ENCODE results near the gene COL20A1. TPM values are rescaled to one million over a fixed set of nuclear protein-coding genes. Genes with fewer than 3 reads are reported as not detected.

The COL20A1 gene
- total RNA-seq, 1 donor from 2014 or later = 4.1 TPM

DNA sequence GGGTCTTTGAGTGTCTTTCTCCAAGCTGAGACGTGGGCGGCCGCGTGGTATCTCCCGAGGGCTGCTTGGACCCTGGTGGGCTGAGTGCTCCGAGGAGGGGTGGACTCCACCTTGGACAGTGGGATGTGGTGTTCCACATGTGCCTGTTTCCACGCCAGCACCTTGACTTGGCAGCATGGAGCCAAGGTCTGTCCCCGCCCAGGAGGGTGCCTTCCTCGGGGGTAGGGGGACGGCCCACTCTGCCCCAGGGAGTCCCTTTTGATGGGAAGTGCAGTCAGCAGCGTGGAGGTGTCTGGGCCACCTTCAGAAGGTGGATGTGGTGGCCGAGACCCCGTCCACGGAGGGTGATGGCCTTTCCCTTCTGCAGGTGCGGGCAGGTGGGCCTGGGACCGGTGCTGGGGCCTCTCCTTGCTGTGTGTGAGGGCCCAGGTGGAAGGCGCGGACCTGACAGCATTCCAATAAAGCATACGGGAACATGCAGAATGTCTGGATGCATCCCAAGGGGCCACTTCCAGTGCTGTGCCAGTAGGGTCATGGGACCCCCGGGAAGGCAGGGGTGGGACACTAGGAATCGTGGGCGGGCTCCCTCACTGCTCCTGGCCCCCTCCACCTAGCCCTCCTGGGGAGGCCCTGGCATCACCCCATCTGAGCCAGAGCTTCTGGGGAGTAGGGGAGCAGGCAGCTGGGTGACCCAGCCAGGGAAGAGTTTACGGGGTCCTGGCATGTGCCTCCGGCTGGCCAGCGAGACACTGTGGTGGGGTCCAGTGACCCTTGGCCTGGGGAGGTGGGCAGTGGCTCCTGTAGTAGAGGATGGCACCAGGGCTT, 3.5 kb upstream of the COL20A1 start:
- no peak for DNase-seq (ENCODE audit: low spot score in 2 of 2)
- no peak for FAIRE-seq

DNA sequence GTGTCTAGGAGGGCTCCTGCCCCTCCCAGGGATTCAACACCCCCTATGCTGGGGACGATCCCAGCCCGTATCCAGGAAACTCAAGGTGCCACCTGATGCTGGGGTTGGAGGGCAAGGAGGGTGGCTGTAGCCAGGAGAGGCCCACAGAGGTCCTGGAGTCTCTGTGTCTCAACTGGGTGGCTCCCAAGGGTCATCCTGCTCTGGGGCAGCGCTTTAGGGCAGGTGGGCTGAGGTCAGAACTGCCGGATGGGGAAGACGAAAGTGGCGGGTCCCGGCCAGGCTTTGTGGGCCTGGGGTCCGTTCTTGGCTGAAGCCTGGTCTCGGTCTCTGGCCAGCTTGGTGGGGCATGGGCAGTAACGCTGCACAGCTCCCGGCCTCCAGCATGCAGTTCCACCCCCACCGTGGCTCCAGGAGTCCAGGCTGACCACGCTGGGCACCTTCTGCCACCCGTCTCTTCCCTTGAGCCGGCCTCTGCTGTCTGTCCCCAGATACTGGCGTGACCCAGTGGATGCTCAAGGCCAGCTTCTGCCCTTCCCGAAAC, 2.8 kb upstream of the COL20A1 start:
- DNase-seq (ENCODE audit: low spot score in 2 of 2) (no peak), FAIRE-seq (no peak)

DNA sequence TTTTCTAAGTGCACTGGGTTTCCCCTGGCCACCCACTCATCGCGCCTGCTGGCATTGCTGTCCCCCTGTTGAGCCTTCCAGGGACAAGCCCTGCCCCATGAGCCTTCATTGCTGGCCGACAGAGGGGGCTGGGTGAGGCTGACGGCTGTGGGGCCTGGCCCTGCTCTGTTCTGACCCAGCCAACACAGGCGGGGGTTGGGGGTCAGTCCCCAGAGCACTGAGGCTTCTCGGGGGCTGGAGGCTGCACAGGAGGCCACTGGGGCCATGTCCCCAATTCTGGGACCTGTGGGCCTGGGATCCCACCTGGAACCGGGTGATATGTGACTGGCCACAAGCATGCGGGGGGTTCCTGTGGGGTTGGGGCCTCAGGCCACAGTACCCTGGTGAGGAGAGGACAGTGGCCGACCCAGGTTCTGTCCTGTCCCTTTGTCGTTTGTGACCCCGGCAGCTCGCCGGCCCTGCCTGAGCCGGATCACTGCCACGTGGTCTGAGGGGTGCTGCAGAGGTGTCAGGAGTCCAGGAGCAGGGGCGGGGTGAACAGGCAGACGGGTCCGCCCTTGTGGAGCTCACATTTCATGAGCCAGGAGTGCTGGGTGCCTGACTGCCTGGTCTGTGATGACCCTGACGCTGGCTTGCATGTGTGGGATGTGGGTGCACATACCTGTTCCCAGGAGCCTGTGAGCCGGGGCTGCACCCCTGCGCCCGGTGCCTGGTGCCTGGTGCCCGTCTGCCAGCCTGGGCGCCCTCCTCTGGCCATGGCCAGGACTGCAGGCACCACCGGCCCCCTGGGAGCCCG, 2.1 kb upstream of the COL20A1 start:
- no peak for FAIRE-seq
- peak in 1 of 2 donors; percentile 76 for DNase-seq (ENCODE audit: low spot score in 2 of 2)

GRCh38 chr20:63291811-63292210, 1.2 kb upstream of the COL20A1 start:
- DNase-seq (ENCODE audit: low spot score in 2 of 2) (no peak), FAIRE-seq (no peak)

DNA sequence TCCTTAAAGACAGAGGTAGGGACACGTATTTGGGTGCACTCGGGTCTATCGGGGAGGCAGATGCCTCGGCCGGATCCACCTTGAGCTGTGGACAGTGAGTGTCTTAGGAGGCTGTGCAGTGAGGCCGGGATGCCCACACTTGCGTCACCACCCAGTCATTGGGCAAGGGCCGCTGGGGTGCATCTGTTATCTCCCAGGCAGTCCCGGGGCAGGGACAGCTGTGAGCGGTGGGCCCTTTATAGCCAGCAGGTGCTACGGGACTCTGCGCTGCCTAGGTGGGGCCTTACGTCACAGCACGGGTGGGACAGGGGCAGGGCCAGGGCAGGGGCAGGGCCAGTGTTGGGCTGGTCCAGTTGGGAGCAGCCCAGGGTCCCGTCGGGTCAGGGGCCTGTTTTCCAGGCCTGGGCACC, 689 bp upstream of the COL20A1 start:
- DNase-seq (ENCODE audit: low spot score in 2 of 2) (no peak), FAIRE-seq (no peak)

DNA sequence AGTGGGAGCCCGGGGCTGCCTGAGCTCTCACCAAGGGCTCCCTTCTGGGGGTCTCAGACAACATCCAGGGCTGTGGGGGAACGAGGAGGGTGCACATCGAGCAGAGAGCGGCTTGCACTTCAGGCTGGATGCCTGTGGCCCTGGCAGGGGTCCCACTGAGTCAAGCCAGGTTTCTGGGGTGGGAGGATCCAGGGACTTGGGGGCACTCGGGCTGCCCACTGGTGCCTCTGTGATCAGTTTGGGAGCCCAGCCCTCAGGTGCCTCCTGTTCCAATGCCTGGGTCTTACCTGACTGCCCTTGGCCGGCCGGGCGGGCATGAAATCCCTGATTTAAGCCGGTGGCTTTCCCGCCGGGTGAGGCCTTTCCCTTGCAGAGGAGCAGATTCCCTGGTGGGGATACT, 470 bp downstream of the COL20A1 start:
- FAIRE-seq = no peak

GRCh38 chr20:63293871-63294535, 1.0 kb downstream of the COL20A1 start:
- DNase-seq (ENCODE audit: low spot score in 2 of 2) = no peak
- FAIRE-seq = no peak

More for the DNA sequence above, 470 bp downstream of the COL20A1 start:
- DNase-seq (ENCODE audit: low spot score in 2 of 2) = no peak

DNA sequence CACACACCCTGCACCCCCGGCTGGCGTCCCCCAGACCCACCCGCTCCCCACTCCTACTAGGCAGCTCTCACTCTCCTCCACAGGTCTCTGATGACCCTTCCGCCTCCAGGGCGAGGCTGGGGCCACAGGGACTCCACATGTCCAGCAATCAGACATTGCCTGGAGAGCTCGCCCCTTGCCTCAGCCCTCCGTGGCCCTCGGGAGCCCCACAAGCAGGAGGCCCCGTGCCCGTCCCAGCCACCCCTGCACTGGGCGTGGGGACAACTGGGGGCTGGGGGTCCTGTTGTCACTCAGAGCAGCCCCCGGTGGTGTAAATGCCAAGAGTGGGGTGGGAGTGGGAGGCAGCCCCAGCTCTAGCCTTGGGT, 1.5 kb downstream of the COL20A1 start:
- FAIRE-seq = no peak
- DNase-seq (ENCODE audit: low spot score in 2 of 2) = no peak

- DNase-seq (ENCODE audit: low spot score in 2 of 2) = no peak
- FAIRE-seq = no peak
Observed at GRCh38 chr20:63295018-63295417, 2.0 kb downstream of the COL20A1 start.

GRCh38 chr20:63295422-63295821, 2.4 kb downstream of the COL20A1 start:
- peak in 1 of 2 donors; percentile 66 for DNase-seq (ENCODE audit: low spot score in 2 of 2)
- no peak for FAIRE-seq

GRCh38 chr20:63295846-63296245, 2.9 kb downstream of the COL20A1 start:
- DNase-seq (ENCODE audit: low spot score in 2 of 2) (no peak), FAIRE-seq (no peak)

GRCh38 chr20:63296531-63297299, 3.7 kb downstream of the COL20A1 start:
- no peak for FAIRE-seq
- DNase-seq (ENCODE audit: low spot score in 2 of 2) = no peak

DNA sequence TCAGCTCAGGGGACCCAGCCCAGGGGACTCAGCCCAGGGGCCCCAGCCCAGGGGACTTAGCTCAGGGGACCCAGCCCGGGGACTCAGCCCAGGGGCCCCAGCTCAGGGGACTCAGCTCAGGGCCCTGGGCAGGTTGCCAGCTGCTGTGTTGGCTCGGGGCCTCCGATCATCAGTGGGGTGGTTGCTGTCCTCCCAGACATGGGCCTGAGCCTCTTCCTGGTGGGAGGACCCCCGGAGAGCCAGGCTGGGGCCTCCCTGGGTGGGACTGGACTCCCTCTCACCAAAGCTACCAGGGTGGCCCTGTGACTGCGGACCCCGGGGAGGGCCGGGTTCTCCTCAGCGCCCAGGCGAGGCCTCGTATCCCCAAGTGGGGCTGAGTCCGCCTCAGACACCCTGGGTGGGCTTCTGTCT, 4.4 kb downstream of the COL20A1 start:
- no peak for FAIRE-seq

DNA sequence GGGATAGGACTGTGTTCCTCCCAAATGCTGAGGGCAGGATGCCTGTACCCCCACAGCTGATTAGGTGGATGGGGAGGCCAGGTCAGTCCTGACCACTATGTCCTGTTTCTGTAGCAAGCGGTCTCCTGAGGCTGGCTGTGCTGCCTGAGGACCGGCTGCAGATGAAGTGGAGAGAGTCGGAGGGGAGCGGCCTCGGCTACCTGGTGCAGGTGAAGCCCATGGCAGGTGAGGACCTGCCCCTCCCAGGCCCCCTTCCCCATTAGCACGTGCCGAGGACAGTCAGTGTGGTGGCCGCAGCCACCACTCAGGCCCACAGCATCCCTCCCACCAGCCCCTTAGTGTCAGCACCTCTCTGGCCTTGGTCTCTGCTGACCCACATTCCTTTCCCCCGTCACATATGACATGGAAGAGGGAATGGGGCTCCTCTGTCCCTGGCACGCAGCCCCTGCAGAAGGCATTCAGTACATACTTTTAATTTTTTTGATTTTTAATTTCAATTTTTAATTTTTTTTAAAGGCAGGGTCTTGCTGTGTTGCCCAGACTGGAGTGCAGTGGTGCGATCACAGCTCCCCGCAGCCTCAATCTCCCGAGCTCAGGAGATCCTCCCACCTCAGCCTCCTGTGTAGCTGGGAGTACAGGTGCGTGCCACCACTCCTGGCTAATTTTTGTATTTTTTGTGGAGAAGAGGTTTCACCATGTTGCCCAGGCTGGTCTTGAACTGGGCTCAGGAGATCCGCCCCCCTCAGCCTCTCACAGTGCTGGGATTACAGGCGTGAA, 5.0 kb downstream of the COL20A1 start:
- FAIRE-seq (no peak), DNase-seq (ENCODE audit: low spot score in 2 of 2) (no peak)

More for the DNA sequence above, 4.4 kb downstream of the COL20A1 start:
- DNase-seq (ENCODE audit: low spot score in 2 of 2) = no peak

GRCh38 chr20:63298731-63299312, 5.8 kb downstream of the COL20A1 start:
- no peak for DNase-seq (ENCODE audit: low spot score in 2 of 2)
- FAIRE-seq = no peak

DNA sequence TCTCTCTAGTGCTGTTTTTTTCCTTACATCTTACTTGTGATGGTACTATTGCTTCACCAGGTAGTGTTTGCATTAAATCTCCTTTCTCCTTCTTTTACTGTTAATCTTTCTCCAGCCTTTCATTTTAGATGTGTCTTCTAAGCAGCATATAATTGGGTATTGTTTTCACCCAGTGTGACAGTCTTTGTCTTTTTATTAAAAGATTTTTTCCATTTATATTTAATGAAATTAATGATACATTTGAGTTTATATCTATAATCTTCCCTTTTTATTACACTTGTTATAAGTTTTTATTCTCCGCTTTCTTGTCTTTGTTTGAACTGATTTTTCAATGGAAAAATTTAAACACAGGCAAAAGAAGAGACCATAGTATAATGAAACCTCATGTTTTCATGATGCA, 8.7 kb downstream of the COL20A1 start:
- no peak for DNase-seq (ENCODE audit: low spot score in 2 of 2)
- no peak for FAIRE-seq

- no peak for DNase-seq (ENCODE audit: low spot score in 2 of 2)
- FAIRE-seq = no peak
Observed at GRCh38 chr20:63303095-63303666, 10.2 kb downstream of the COL20A1 start.

GRCh38 chr20:63305393-63305792, 12.4 kb downstream of the COL20A1 start:
- FAIRE-seq (no peak), DNase-seq (ENCODE audit: low spot score in 2 of 2) (no peak)
